Skeletal muscle tissue (tissue), 4 donors: ENCODE data around the gene PDE1C. TPM values are rescaled to one million over a fixed set of nuclear protein-coding genes. Genes with fewer than 3 reads are reported as not detected.

Experiments used
- H3K27ac ChIP-seq: one replicate; pipeline ENCODE4 v1.7.0; 2013; ENCODE audit warnings: mild to moderate bottlenecking, low read depth, low read length, inconsistent platforms
- H3K27me3 ChIP-seq, 3 donors: one replicate each; pipeline ENCODE4 v1.7.0; 2013; ENCODE audit warnings: low read length in 3 of 3; ENCODE audit not compliant: control insufficient read depth in 3 of 3, insufficient read depth in 3 of 3
- H3K36me3 ChIP-seq, 3 donors: one replicate each; pipeline ENCODE4 v1.7.0; 2013; ENCODE audit warnings: low read length in 3 of 3; ENCODE audit not compliant: control insufficient read depth in 3 of 3, insufficient read depth in 3 of 3
- H3K4me1 ChIP-seq, 3 donors: one replicate each; pipeline ENCODE4 v1.7.0; 2013; ENCODE audit warnings: low read length in 3 of 3, mild to moderate bottlenecking in 3 of 3; ENCODE audit not compliant: control insufficient read depth in 3 of 3, insufficient read depth in 3 of 3
- H3K4me3 ChIP-seq, 3 donors: one replicate each; pipeline ENCODE4 v1.7.0; 2013; ENCODE audit warnings: low read length in 3 of 3
- H3K9ac ChIP-seq, 3 donors: one replicate each; pipeline ENCODE4 v1.7.0; 2013; ENCODE audit warnings: low read length in 3 of 3, mild to moderate bottlenecking in 3 of 3, moderate library complexity in 2 of 3, low read depth in 1 of 3
- H3K9me3 ChIP-seq, 3 donors: one replicate each; pipeline ENCODE4 v1.7.0; 2013; ENCODE audit warnings: low read length in 3 of 3; ENCODE audit not compliant: control insufficient read depth in 3 of 3
- total RNA-seq: library from RNA; depleted of rRNA; stranded (reverse); fragments of >200 nt; gene quantifications from one replicate; pipeline ENCODE4 v1.2.3, GENCODE V29; 2014
- donor health status: Osteomylitis.

PDE1C gene
- total RNA-seq, 1 donor from 2014 or later, result 2.1 TPM

GRCh38 chr7:31892099-31892829, 177.9 kb downstream of the PDE1C start:
- H3K9ac ChIP-seq, result no peak overlapping the region
- no peaks in the 10 kb centered on the region for H3K4me1 ChIP-seq
- H3K4me3 ChIP-seq, result no peak overlapping the region
- H3K27me3 ChIP-seq, result no peaks in the 10 kb centered on the region
- H3K27ac ChIP-seq, result no peak overlapping the region
- H3K36me3 ChIP-seq, result no peaks in the 10 kb centered on the region
- no peaks in the 10 kb centered on the region for H3K9me3 ChIP-seq

GRCh38 chr7:31890766-31891165, 179.4 kb downstream of the PDE1C start:
- H3K4me1 ChIP-seq, result no peaks in the 10 kb centered on the region
- no peaks in the 10 kb centered on the region for H3K36me3 ChIP-seq
- H3K4me3 ChIP-seq, result no peak overlapping the region
- H3K27me3 ChIP-seq, result no peaks in the 10 kb centered on the region
- no peaks in the 10 kb centered on the region for H3K9me3 ChIP-seq
- H3K27ac ChIP-seq, result no peak overlapping the region
- no peak overlapping the region for H3K9ac ChIP-seq

GRCh38 chr7:31890198-31890597, 180.0 kb downstream of the PDE1C start:
- Histone ChIP-seq H3K36me3 (no peaks in the 10 kb centered on the region), H3K9ac (no peak overlapping the region), H3K27me3 (no peaks in the 10 kb centered on the region), H3K4me3 (no peak overlapping the region), H3K9me3 (no peaks in the 10 kb centered on the region), H3K4me1 (no peaks in the 10 kb centered on the region), H3K27ac (no peak overlapping the region)

GRCh38 chr7:31887006-31887405, 183.2 kb downstream of the PDE1C start:
- H3K27me3 ChIP-seq, result no peaks in the 10 kb centered on the region
- H3K27ac ChIP-seq, result no peak overlapping the region
- peaks cover 0 to 7% (median 0%) of the 10 kb centered on the region in 3 donors for H3K4me1 ChIP-seq

GRCh38 chr7:31885171-31885570, 185.0 kb downstream of the PDE1C start:
- no peaks in the 10 kb centered on the region for H3K9me3 ChIP-seq
- no peak overlapping the region for H3K27ac ChIP-seq
- no peaks in the 10 kb centered on the region for H3K27me3 ChIP-seq
- peaks cover 0 to 7% (median 0%) of the 10 kb centered on the region in 3 donors for H3K4me1 ChIP-seq
- H3K4me3 ChIP-seq, result no peak overlapping the region
- no peaks in the 10 kb centered on the region for H3K36me3 ChIP-seq
- H3K9ac ChIP-seq, result no peak overlapping the region

More at GRCh38 chr7:31887006-31887405, 183.2 kb downstream of the PDE1C start:
- H3K36me3 ChIP-seq, result no peaks in the 10 kb centered on the region
- no peaks in the 10 kb centered on the region for H3K9me3 ChIP-seq
- no peak overlapping the region for H3K4me3 ChIP-seq
- H3K9ac ChIP-seq, result no peak overlapping the region

DNA sequence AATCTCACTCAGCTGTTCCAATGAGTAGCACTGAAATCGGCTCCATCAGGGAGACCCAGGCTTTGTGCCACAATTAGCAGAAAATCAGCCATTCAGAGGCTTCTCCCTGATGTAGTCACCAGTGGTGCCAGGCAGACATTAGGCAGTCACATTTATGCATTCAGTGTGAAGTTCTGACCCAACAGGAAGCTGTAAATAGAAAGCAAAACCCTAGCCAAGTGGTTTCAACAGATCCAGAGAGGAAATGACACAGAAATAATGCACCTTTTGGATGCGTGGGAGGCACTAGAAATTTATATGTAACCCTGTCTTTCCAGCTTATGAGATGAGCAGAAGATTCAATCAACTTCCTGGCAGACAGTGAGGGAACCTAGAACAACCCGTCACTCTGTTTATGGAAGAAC, 186.4 kb downstream of the PDE1C start:
- H3K9me3 ChIP-seq, result no peaks in the 10 kb centered on the region
- H3K27me3 ChIP-seq, result no peaks in the 10 kb centered on the region
- H3K27ac ChIP-seq, result no peak overlapping the region
- H3K9ac ChIP-seq, result no peak overlapping the region
- H3K4me3 ChIP-seq, result no peak overlapping the region
- H3K36me3 ChIP-seq, result no peaks in the 10 kb centered on the region
- peaks cover 0 to 7% (median 0%) of the 10 kb centered on the region in 3 donors for H3K4me1 ChIP-seq

- H3K27me3 ChIP-seq, result no peaks in the 10 kb centered on the region
- no peaks in the 10 kb centered on the region for H3K9me3 ChIP-seq
- H3K4me1 ChIP-seq, result peaks cover 0 to 7% (median 0%) of the 10 kb centered on the region in 3 donors
- no peak overlapping the region for H3K9ac ChIP-seq
- no peaks in the 10 kb centered on the region for H3K36me3 ChIP-seq
- H3K27ac ChIP-seq, result no peak overlapping the region
- no peak overlapping the region for H3K4me3 ChIP-seq
Measured at GRCh38 chr7:31882187-31882586, 188.0 kb downstream of the PDE1C start.

DNA sequence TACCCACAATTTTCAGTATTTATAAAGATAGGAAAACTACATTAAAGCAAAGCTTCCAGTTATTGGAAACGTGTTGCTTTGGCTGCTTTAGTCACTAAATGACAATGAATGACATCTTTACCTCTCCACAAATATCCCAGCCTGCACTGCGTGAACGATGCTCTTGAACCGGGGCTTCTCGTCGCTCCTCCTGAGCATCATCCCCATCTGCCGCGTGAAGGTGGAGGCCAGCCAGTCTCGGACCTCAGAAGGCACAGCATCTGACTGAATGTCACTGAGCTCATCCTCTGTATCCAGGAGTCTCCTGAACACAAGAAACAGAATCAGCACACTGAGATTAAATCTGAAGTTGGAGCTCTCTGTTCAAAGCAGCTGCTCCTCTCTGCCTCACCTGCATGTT, 191.3 kb downstream of the PDE1C start:
- H3K4me3 ChIP-seq, result no peak overlapping the region
- no peaks in the 10 kb centered on the region for H3K9me3 ChIP-seq
- H3K36me3 ChIP-seq, result no peaks in the 10 kb centered on the region
- H3K4me1 ChIP-seq, result peaks cover 0 to 7% (median 0%) of the 10 kb centered on the region in 3 donors
- no peaks in the 10 kb centered on the region for H3K27me3 ChIP-seq
- no peak overlapping the region for H3K27ac ChIP-seq
- no peak overlapping the region for H3K9ac ChIP-seq

GRCh38 chr7:31875424-31875823, 194.8 kb downstream of the PDE1C start:
- no peaks in the 10 kb centered on the region for H3K27me3 ChIP-seq
- no peaks in the 10 kb centered on the region for H3K4me1 ChIP-seq
- no peak overlapping the region for H3K9ac ChIP-seq
- H3K4me3 ChIP-seq, result no peak overlapping the region
- H3K36me3 ChIP-seq, result no peaks in the 10 kb centered on the region
- H3K9me3 ChIP-seq, result peaks cover 0 to 2% (median 0%) of the 10 kb centered on the region in 3 donors
- no peak overlapping the region for H3K27ac ChIP-seq

DNA sequence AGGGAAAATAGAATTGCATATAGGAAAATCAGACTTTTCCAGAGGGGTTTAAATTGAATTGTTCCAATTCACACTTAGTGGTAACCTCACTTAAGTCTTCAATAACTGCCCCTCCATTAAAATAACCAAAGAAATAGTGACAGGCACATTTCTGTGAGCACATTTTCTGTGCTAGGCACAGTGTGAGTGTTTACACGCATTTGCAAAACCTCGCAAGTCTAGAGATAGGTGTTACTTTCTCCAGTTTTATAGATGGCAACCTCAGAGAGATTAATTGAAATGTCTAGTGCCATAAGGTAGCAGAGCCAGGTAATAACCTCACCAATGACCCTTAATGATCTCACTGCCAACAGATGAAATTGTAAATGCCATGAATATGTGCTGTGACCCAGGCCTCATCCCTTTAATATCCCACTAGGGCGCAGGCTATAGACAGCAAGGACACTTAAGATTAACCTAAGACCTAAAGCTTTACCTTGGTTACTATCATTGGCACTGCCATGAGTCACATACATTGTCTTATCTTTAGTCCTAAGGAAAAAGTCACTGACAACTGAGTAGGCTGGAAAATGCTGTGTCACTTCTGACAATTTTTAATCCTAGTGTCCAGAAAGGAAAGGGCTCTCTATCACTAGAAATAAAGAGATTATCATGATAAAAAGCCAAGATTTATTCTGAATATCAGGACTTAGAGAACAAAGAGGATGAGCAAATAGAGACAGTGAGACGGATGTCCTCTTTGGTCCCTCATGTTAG, 195.4 kb downstream of the PDE1C start:
- Histone ChIP-seq H3K9ac (no peak overlapping the region), H3K4me3 (no peak overlapping the region), H3K27ac (no peak overlapping the region), H3K4me1 (no peaks in the 10 kb centered on the region), H3K36me3 (no peaks in the 10 kb centered on the region), H3K9me3 (peaks cover 0 to 2% (median 0%) of the 10 kb centered on the region in 3 donors), H3K27me3 (no peaks in the 10 kb centered on the region)
